ENCODE results near the gene FGD3.

FGD3 gene

GRCh38 chr9:93032545-93032944 lies 85.2 kb downstream of the FGD3 start:
- DNase-seq = no peak

- no peak for DNase-seq
Observed at GRCh38 chr9:93033531-93033930, 86.2 kb downstream of the FGD3 start.

- no peak for DNase-seq
Observed at GRCh38 chr9:93035106-93035660, 87.9 kb downstream of the FGD3 start.

GRCh38 chr9:93035821-93036351 lies 88.6 kb downstream of the FGD3 start:
- DNase-seq = no peak

GRCh38 chr9:93036887-93037475 lies 89.7 kb downstream of the FGD3 start:
- DNase-seq = no peak

- DNase-seq = peak; percentile 38
Observed at GRCh38 chr9:93037476-93037971, 90.2 kb downstream of the FGD3 start.

- DNase-seq = no peak
Observed at GRCh38 chr9:93038918-93039317, 91.6 kb downstream of the FGD3 start.

- no peak for DNase-seq
Observed at GRCh38 chr9:93039456-93039855, 92.1 kb downstream of the FGD3 start.

GRCh38 chr9:93039976-93040375 lies 92.7 kb downstream of the FGD3 start:
- no peak for DNase-seq

GRCh38 chr9:93040409-93040808 lies 93.1 kb downstream of the FGD3 start:
- no peak for DNase-seq

GRCh38 chr9:93041108-93041802 lies 93.9 kb downstream of the FGD3 start:
- no peak for DNase-seq

- DNase-seq = no peak
Observed at GRCh38 chr9:93043122-93043521, 95.8 kb downstream of the FGD3 start.

- no peak for DNase-seq
Observed at GRCh38 chr9:93045521-93045920, 98.2 kb downstream of the FGD3 start.

- DNase-seq = no peak
Observed at GRCh38 chr9:93048566-93049448, 101.5 kb downstream of the FGD3 start.

- DNase-seq = no peak
Observed at GRCh38 chr9:93049491-93049890, 102.2 kb downstream of the FGD3 start.

- DNase-seq = no peak
Observed at GRCh38 chr9:93050231-93050630, 102.9 kb downstream of the FGD3 start.

GRCh38 chr9:93051680-93052089 lies 104.4 kb downstream of the FGD3 start:
- DNase-seq = no peak

- DNase-seq = no peak
Observed at GRCh38 chr9:93052791-93053540, 105.6 kb downstream of the FGD3 start.

- DNase-seq = no peak
Observed at GRCh38 chr9:93053781-93054331, 106.5 kb downstream of the FGD3 start.

- DNase-seq = no peak
Observed at GRCh38 chr9:93054758-93055704, 107.7 kb downstream of the FGD3 start.
